ENCODE measurements around the gene TMEM233. TPM values are rescaled to one million over a fixed set of nuclear protein-coding genes. Genes with fewer than 3 reads are reported as not detected.

The TMEM233 gene
- total RNA-seq, 1 experiment from 2014 or later: 0.28 TPM

DNA sequence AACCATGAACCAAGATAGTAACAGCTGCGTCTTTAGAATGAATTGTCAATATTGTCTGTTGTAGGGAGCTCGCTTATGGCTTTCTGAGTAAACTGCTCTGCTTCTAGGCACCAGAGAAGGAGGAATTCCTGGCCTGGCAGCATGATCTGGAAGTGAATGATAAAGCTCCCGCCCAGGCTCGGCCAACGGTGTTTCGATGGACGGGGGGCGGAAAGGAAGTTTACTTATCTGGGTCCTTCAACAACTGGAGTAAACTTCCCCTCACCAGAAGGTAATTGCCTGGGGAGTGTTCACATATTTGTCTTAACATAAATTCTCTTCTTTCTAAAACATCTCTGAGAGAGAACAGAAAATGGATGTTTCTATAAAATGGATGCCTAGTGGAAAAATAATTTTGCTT, 78.6 kb downstream of the TMEM233 start (continued):
- no peak for TF ChIP-seq E2F5 (CRISPR knock-in tag; IDR thresholded peaks at IDR 0.05)
- no peak for TF ChIP-seq ZBTB43 (CRISPR knock-in tag; IDR thresholded peaks at IDR 0.05)
- TF ChIP-seq IRF2 (CRISPR knock-in tag; IDR thresholded peaks at IDR 0.05; ENCODE audit: borderline replicate concordance, low read depth): no peak
- TF ChIP-seq FOXP1 (CRISPR knock-in tag; IDR thresholded peaks at IDR 0.05; ENCODE audit: borderline replicate concordance): no peak
- TF ChIP-seq MAX (CRISPR knock-in tag; IDR thresholded peaks at IDR 0.05): no peak
- TF ChIP-seq ZNF121 (CRISPR knock-in tag; IDR thresholded peaks at IDR 0.05): no peak
- no peak for TF ChIP-seq EMX1 (CRISPR knock-in tag; IDR thresholded peaks at IDR 0.05)
- no peak for TF ChIP-seq ARID4B (CRISPR knock-in tag; IDR thresholded peaks at IDR 0.05; ENCODE audit: borderline replicate concordance)
- TF ChIP-seq PRDM15 (CRISPR knock-in tag; IDR thresholded peaks at IDR 0.05): no peak
- TF ChIP-seq RORB (CRISPR knock-in tag; IDR thresholded peaks at IDR 0.05): no peak
- no peak for TF ChIP-seq NR3C1 (CRISPR knock-in tag; conservative IDR thresholded peaks at IDR 0.05; ENCODE audit: low read depth)
- no peak for TF ChIP-seq FOXJ3 (CRISPR knock-in tag; IDR thresholded peaks at IDR 0.05; ENCODE audit: borderline replicate concordance)

GRCh38 chr12:119673634-119674033, 80.1 kb downstream of the TMEM233 start:
- H3K9me3 Mint-ChIP-seq: no peaks in the 10 kb centered on the region
- H3K4me1 Mint-ChIP-seq: peaks cover 8% of the 10 kb centered on the region
- H3K4me3 Mint-ChIP-seq: no peak overlapping the region
- H3K27ac Mint-ChIP-seq: no peak overlapping the region
- H3K27me3 Mint-ChIP-seq (ENCODE audit: low read depth): no peaks in the 10 kb centered on the region
- DNase-seq (ENCODE audit: low spot score) (no peak), ATAC-seq (no peak)
- peaks cover 85% of the 10 kb centered on the region for H3K36me3 Mint-ChIP-seq
- ChIA-PET CTCF (no interaction called here), POLR2A (no interaction called here)
- TF ChIP-seq, protein P1, sequence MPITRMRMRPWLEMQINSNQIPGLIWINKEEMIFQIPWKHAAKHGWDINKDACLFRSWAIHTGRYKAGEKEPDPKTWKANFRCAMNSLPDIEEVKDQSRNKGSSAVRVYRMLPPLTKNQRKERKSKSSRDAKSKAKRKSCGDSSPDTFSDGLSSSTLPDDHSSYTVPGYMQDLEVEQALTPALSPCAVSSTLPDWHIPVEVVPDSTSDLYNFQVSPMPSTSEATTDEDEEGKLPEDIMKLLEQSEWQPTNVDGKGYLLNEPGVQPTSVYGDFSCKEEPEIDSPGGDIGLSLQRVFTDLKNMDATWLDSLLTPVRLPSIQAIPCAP (CRISPR knock-in tag; IDR thresholded peaks at IDR 0.05): no peak
- TF ChIP-seq ZNF138 (CRISPR knock-in tag; conservative IDR thresholded peaks at IDR 0.05): no peak
- TF ChIP-seq ZNF281 (CRISPR knock-in tag; IDR thresholded peaks at IDR 0.05): no peak
- no peak for TF ChIP-seq NFYB (CRISPR knock-in tag; conservative IDR thresholded peaks at IDR 0.05; ENCODE audit: low read depth)
- no peak for TF ChIP-seq HMGA2 (CRISPR knock-in tag; IDR thresholded peaks at IDR 0.05)
- TF ChIP-seq SOX15 (CRISPR knock-in tag; IDR thresholded peaks at IDR 0.05): no peak
- no peak for TF ChIP-seq SMAD3 (CRISPR knock-in tag; IDR thresholded peaks at IDR 0.05; ENCODE audit: borderline replicate concordance)
- TF ChIP-seq ZSCAN18 (CRISPR knock-in tag; IDR thresholded peaks at IDR 0.05): no peak
- no peak for TF ChIP-seq JAZF1 (CRISPR knock-in tag; IDR thresholded peaks at IDR 0.05)
- no peak for TF ChIP-seq KAT7 (CRISPR knock-in tag; IDR thresholded peaks at IDR 0.05; ENCODE audit: borderline replicate concordance)
- TF ChIP-seq MAX (CRISPR knock-in tag; IDR thresholded peaks at IDR 0.05): no peak
